Osteoblast (primary cell): Measurements from ENCODE around the gene NAA10. TPM values are rescaled to one million over a fixed set of nuclear protein-coding genes. Genes with fewer than 3 reads are reported as not detected.

Source experiments
- DNase-seq: peaks from one replicate; pipeline ENCODE4 v3.0.0; 2011; ENCODE audit warnings: low spot score, mixed read lengths; ENCODE audit not compliant: insufficient read length; ENCODE audit errors: missing footprints
- H2AFZ ChIP-seq: 2 replicates; pipeline ENCODE4 v1.6.0; 2011; ENCODE audit warnings: mild to moderate bottlenecking, low read length
- H3K27ac ChIP-seq: 2 replicates; pipeline ENCODE4 v1.5.1; 2011; ENCODE audit warnings: mild to moderate bottlenecking, low read depth, low read length, moderate library complexity
- H3K27me3 ChIP-seq: 2 replicates; pipeline ENCODE4 v1.6.0; 2012; ENCODE audit warnings: mild to moderate bottlenecking, control low read depth, inconsistent platforms, low read length, moderate library complexity; ENCODE audit not compliant: insufficient read depth
- H3K36me3 ChIP-seq: 2 replicates; pipeline ENCODE4 v1.5.1; 2011; ENCODE audit warnings: mild to moderate bottlenecking, low read length, control low read depth, moderate library complexity; ENCODE audit not compliant: insufficient read depth
- H3K4me1 ChIP-seq: 2 replicates; pipeline ENCODE4 v1.5.1; 2011; ENCODE audit warnings: mild to moderate bottlenecking, low read length, control low read depth, moderate library complexity; ENCODE audit not compliant: insufficient read depth
- H3K4me2 ChIP-seq: 2 replicates; pipeline ENCODE4 v1.6.0; 2011; ENCODE audit warnings: mild to moderate bottlenecking, low read length; ENCODE audit not compliant: insufficient read depth
- H3K4me3 ChIP-seq: fragments of 200-600 bp; sonication (generic); 3 replicates; pipeline ENCODE4 v1.5.1; 2012; ENCODE audit warnings: mild to moderate bottlenecking, low read length, inconsistent platforms; ENCODE audit not compliant: insufficient read depth
- H3K79me2 ChIP-seq: 2 replicates; pipeline ENCODE4 v1.6.0; 2012; ENCODE audit warnings: mild to moderate bottlenecking, low read length, control low read depth, inconsistent platforms; ENCODE audit not compliant: insufficient read depth
- H3K9me3 ChIP-seq: 2 replicates; pipeline ENCODE4 v1.5.1; 2011; ENCODE audit warnings: low read depth, low read length, control low read depth
- H4K20me1 ChIP-seq: 2 replicates; pipeline ENCODE4 v1.6.0; 2012; ENCODE audit warnings: mild to moderate bottlenecking, low read length, control low read depth; ENCODE audit not compliant: insufficient read depth
- total RNA-seq: library from RNA; depleted of rRNA; stranded (reverse); fragments of >200 nt; gene quantifications from 2 replicates; pipeline ENCODE4 v1.2.3, GENCODE V29; 2012
- TF ChIP-seq, protein P1 (sequence below): IDR thresholded peaks from 2 replicates; pipeline ENCODE4 v1.5.1; 2011; ENCODE audit warnings: mild to moderate bottlenecking, low read depth, low read length, moderate library complexity; ENCODE audit errors: extremely low read depth

Gene NAA10
- total RNA-seq, 1 donor, result 43.4 TPM

DNA sequence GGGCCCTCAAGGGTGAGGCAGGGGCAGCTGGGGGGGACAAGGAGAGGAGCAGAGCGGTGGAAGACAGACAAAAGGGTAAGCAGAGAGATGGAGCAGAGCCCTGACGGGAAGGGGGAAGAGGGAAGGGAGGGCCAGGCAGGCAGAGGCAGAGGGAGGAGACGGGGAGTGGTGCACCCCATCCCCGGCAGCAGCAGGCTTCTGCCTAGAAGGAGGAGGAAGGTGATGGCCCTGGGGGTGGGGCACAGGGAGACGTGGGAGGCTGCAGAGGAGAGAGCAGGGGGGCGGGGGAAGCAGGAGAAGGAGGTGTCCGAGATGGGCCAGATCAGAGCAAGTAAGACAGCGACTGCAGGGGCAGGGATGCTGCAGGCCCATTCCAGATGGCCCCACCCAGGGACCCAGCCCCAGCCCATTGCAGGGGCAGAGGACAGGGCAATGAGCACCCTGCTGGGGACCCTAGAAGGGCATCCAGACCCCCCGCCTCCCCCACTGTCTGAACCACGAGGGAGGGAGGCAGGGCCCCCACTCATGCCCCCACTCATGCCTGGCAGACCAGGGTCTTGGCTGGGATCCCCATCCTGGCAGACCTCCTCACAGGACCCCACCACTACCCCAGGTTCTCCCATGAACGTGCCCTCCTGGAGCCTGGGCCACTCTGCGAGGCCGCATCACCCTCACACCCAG is 51.5 kb downstream of the NAA10 start:
- no peaks in the 10 kb centered on the region for H3K4me1 ChIP-seq
- no peak for DNase-seq
- no peaks in the 10 kb centered on the region for H3K36me3 ChIP-seq
- H3K79me2 ChIP-seq, result no peaks in the 10 kb centered on the region
- H3K9me3 ChIP-seq, result no peaks in the 10 kb centered on the region
- no peak overlapping the region for H3K27ac ChIP-seq
- TF ChIP-seq, protein P1, sequence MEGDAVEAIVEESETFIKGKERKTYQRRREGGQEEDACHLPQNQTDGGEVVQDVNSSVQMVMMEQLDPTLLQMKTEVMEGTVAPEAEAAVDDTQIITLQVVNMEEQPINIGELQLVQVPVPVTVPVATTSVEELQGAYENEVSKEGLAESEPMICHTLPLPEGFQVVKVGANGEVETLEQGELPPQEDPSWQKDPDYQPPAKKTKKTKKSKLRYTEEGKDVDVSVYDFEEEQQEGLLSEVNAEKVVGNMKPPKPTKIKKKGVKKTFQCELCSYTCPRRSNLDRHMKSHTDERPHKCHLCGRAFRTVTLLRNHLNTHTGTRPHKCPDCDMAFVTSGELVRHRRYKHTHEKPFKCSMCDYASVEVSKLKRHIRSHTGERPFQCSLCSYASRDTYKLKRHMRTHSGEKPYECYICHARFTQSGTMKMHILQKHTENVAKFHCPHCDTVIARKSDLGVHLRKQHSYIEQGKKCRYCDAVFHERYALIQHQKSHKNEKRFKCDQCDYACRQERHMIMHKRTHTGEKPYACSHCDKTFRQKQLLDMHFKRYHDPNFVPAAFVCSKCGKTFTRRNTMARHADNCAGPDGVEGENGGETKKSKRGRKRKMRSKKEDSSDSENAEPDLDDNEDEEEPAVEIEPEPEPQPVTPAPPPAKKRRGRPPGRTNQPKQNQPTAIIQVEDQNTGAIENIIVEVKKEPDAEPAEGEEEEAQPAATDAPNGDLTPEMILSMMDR, result no peak
- no peak overlapping the region for H3K4me3 ChIP-seq
- no peaks in the 10 kb centered on the region for H4K20me1 ChIP-seq
- H2AFZ ChIP-seq, result no peak overlapping the region
- peaks cover 76% of the 10 kb centered on the region for H3K27me3 ChIP-seq
- no peak overlapping the region for H3K4me2 ChIP-seq

DNA sequence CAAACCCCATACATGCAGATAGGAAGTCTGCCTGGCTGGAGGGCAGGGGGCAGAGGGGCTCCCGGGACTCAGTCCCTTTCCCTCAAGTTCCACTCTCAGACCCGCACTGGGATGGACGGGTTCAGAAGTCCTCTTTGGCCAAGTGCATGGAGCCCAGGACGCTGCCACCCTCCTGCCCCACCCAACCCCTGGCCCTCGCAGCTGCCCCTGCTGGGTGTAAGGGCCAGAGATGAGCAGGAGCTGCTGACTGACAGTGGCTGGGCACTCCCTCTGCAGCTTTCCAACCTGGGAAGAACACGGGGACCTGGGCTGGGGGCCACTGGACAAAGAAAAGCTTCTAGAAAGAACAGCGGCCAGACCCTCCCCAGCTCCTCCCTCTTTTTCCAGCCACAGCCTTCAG is 52.3 kb downstream of the NAA10 start:
- H4K20me1 ChIP-seq, result no peaks in the 10 kb centered on the region
- no peaks in the 10 kb centered on the region for H3K79me2 ChIP-seq
- no peak overlapping the region for H3K27ac ChIP-seq
- DNase-seq, result no peak
- H3K4me2 ChIP-seq, result no peak overlapping the region
- H3K36me3 ChIP-seq, result no peaks in the 10 kb centered on the region
- no peaks in the 10 kb centered on the region for H3K4me1 ChIP-seq
- no peaks in the 10 kb centered on the region for H3K9me3 ChIP-seq
- no peak overlapping the region for H2AFZ ChIP-seq
- H3K27me3 ChIP-seq, result peaks cover 78% of the 10 kb centered on the region
- H3K4me3 ChIP-seq, result no peak overlapping the region
- TF ChIP-seq, protein P1, result no peak

DNA sequence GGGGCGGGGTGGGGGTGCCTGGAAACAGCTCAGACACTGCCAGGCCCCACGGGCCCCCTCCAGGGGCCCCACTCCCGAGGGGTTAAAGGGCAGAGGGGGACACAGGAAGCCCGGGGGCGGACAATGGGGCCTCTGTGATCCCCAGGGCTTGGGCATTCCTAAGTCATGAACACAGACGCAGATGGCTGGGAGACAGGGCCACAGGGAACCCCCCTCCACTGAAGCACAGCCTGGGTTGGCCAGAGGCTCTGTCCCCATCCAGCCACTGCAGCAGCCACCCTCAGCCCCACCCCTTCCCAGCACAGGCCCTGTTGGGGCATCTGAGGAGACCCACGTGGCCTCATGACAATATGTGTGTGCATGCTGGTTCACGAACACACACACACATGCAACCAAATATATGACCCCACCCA is 52.7 kb downstream of the NAA10 start:
- TF ChIP-seq, protein P1, result no peak
- Histone ChIP-seq H3K9me3 (no peaks in the 10 kb centered on the region), H3K4me1 (no peaks in the 10 kb centered on the region), H3K4me3 (no peak overlapping the region), H3K27me3 (peaks cover 74% of the 10 kb centered on the region), H4K20me1 (no peaks in the 10 kb centered on the region), H3K79me2 (no peaks in the 10 kb centered on the region), H3K36me3 (no peaks in the 10 kb centered on the region), H3K27ac (no peak overlapping the region), H2AFZ (no peak overlapping the region), H3K4me2 (no peak overlapping the region)
- DNase-seq, result no peak

DNA sequence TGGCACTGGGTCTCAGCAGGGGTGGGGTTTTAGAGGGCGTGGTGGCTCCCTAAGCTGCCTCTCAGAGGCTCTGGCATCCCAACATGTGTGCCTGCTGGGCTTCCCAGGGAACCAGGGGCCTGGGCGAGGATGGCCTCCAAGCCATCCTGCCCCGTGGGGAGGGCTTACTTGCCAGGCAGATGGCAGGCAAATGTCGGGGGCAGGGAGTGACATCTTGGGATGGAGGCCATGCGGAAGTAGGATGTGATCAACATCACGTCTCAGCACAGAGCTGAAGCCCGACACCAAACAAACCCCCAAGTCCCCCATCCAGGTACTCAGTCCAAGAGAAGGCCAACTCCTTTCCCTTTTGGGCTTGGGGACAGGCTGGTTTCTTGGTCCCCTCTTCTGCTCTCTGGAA is 53.6 kb downstream of the NAA10 start:
- TF ChIP-seq, protein P1, result no peak
- Histone ChIP-seq H3K27ac (no peak overlapping the region), H4K20me1 (no peaks in the 10 kb centered on the region), H3K79me2 (no peaks in the 10 kb centered on the region), H3K27me3 (peaks cover 66% of the 10 kb centered on the region), H3K36me3 (no peaks in the 10 kb centered on the region), H3K4me3 (no peak overlapping the region), H3K4me1 (no peaks in the 10 kb centered on the region), H3K4me2 (no peak overlapping the region), H3K9me3 (no peaks in the 10 kb centered on the region), H2AFZ (no peak overlapping the region)
- peak; percentile 56 for DNase-seq
